Fibroblast of skin of right quadriceps (primary cell): ENCODE results near the gene PBX1.

Experiments used
- DNase-seq: peaks from one replicate; pipeline ENCODE4 v3.0.0-alpha.2; 2013

PBX1 gene

GRCh38 chr1:164838786-164839185, 279.8 kb downstream of the PBX1 start:
- DNase-seq = no peak

GRCh38 chr1:164840936-164841335, 282.0 kb downstream of the PBX1 start:
- no peak for DNase-seq

GRCh38 chr1:164841702-164842465, 282.9 kb downstream of the PBX1 start:
- DNase-seq = no peak

GRCh38 chr1:164842870-164843269, 283.9 kb downstream of the PBX1 start:
- DNase-seq = no peak

- DNase-seq = no peak
Measured at GRCh38 chr1:164843743-164844500, 284.9 kb downstream of the PBX1 start.

GRCh38 chr1:164846731-164847691, 288.0 kb downstream of the PBX1 start:
- DNase-seq = no peak

GRCh38 chr1:164853146-164853545, 294.2 kb downstream of the PBX1 start:
- no peak for DNase-seq

GRCh38 chr1:164855716-164856329, 296.8 kb downstream of the PBX1 start:
- no peak for DNase-seq

GRCh38 chr1:164856381-164856780, 297.4 kb downstream of the PBX1 start:
- no peak for DNase-seq

GRCh38 chr1:164857439-164857838, 298.5 kb downstream of the PBX1 start:
- DNase-seq = no peak

GRCh38 chr1:164858096-164858632, 299.2 kb downstream of the PBX1 start:
- no peak for DNase-seq

- DNase-seq = no peak
Measured at GRCh38 chr1:164861632-164862031, 302.6 kb downstream of the PBX1 start.

GRCh38 chr1:164863056-164863455, 304.1 kb downstream of the PBX1 start:
- DNase-seq = no peak

GRCh38 chr1:164864161-164864560, 305.2 kb downstream of the PBX1 start:
- DNase-seq = no peak

GRCh38 chr1:164865385-164865784, 306.4 kb downstream of the PBX1 start:
- DNase-seq = no peak

GRCh38 chr1:164867590-164867989, 308.6 kb downstream of the PBX1 start:
- DNase-seq = no peak

GRCh38 chr1:164868990-164869389, 310.0 kb downstream of the PBX1 start:
- DNase-seq = no peak

GRCh38 chr1:164875518-164875917, 316.5 kb downstream of the PBX1 start:
- no peak for DNase-seq

GRCh38 chr1:164876398-164877116, 317.6 kb downstream of the PBX1 start:
- DNase-seq = no peak

- DNase-seq = no peak
Measured at GRCh38 chr1:164880199-164880598, 321.2 kb downstream of the PBX1 start.

- DNase-seq = no peak
Measured at GRCh38 chr1:164880644-164881043, 321.7 kb downstream of the PBX1 start.

- no peak for DNase-seq
Measured at GRCh38 chr1:164885311-164885710, 326.3 kb downstream of the PBX1 start.
